Ecto neural progenitor cell (in vitro differentiated cells): Measurements from ENCODE around the gene MIA2.
"Not testable (repeated sequence)": the region's sequence is repeated elsewhere in the genome, so short reads cannot be mapped to it uniquely, and the experiment has no call there.

Source experiments
- DNase-seq: peaks from one replicate; pipeline ENCODE4 v3.0.0-alpha.2; 2018; ENCODE audit warnings: low spot score

The MIA2 gene

GRCh38 chr14:39233680-39234326 is at the start of gene MIA2:
TSS of gene MIA2 (plus strand) at chr14:39233915. CDS start at chr14:39234115, 200 bp downstream.
- DNase-seq: no peak

DNA sequence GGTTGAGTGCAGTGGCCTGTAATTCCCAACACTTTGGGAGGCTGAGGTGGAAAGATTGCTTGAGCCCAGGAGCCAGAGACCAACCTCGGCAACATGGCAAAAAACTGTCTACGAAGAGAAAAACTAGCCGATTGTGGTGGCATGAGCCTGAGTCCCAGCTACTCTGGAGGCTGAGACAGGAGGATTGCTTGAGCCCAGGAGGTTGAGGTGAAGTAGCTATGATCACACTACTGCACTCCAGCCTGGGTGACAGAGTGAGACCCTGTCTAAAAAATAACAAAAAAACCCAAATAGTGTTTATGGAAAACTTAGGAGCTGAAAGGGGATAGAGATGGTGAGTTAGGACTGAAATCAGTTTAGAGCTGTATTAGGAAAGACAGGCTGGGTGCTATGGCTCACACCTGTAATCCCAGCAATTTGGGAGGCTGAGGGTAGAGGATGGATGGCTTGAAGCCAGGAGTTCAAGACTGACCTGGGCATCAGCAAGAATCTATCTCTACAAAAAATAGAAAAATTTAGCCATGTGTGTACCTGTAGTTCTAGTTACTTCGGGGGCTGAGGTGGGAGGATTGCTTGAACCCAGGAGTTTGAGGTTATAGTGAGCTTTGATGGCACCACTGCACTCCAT is 49.0 kb upstream of the MIA2 start:
- DNase-seq: no peak

- DNase-seq: no peak
Observed at GRCh38 chr14:39185256-39186049, 48.3 kb upstream of the MIA2 start.

DNA sequence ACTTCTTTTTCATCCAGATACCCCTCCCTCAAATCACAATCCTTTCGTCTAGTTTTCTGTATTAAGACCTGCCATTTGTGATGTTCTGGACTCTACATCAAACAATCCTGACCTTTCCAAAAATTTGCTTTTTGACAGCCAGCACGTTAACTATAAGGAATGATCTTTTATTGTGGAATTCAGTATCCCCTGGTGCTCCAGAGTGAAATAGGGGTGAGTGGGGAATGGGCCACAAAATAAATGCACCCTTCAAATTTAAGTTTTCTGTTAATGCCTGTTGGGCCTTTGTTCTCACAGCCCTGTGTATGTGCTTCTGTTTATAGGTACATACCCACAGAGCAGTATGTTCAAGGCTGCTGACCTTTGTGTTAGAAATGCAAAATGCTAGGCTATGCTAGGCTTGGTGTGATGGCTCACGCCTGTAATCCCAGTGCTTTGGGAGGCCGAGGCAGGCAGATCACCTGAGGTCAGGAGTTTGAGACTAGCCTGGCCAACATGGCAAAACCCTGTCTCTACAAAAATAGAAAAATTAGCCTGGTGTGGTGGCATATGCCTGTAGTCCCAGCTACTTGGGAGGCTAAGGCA is 46.7 kb upstream of the MIA2 start:
- no peak for DNase-seq

DNA sequence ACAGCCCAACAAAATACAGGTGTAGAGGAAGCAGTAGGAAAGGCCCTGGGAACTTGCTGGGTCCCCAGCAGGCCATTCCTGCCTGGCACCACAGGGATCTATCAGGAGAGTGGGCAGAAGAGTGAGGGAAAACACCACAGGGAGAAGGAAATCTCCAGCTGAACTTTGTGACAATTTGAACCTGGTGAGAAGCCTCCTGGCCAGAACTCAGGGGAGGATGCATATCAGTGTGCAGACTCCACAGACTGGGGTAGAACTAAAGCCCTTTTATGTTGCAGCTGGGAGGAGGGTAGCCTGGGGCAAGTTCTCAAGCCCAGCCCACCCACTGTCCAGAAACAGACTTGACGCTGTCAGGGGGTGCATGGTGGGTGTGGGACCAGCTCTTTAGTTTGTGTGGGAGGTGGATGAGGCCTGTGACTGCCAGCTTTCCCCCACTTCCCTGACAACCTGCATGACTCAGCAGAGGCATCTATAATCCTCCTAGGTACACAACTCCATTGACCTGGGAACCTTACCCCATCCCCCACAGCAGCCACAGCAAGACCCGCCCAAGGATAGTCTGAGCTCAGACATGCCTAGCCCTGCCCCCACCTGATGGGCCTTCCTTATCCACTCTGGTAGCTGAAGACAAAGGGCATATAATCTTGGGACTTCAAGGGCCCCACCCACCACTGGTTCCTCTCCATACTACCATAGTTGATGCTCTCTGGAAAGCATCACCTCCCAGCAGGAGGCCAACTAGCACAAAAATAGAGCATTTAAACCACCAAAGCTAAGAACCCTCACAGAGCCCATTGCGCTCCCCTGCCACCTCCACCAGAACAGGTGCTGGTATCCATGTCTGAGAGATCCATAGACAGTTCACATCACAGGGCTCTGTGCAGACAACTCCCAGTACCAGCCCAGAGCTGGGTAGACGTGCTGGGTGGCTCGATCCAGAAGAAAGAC is 29.8 kb upstream of the MIA2 start:
- DNase-seq: peak; percentile 53

- not testable (repeated sequence) for DNase-seq
Observed at GRCh38 chr14:39207430-39207829, 26.3 kb upstream of the MIA2 start.

GRCh38 chr14:39211109-39211741 is 22.5 kb upstream of the MIA2 start:
- no peak for DNase-seq

GRCh38 chr14:39212034-39212433 is 21.7 kb upstream of the MIA2 start:
- DNase-seq: no peak

DNA sequence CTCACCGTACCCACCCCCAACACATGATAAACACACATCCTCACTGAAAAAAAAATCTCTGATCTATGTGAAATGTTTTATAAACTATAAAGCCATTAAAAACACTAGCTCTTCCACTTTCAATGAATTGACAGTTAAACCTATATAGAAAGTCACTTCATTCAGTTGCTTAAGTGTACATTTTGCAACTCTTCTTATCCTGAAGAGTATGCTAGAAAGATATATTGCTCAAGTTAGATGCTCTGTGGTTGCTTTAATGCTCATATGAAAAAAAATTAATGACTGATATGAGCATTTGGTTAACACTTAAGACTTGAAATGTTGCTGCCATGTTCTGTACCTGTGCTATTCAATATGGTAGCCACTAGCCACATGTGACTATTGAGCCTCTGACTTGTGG is 21.0 kb upstream of the MIA2 start:
- DNase-seq: no peak

GRCh38 chr14:39217214-39217879 is 16.4 kb upstream of the MIA2 start:
- DNase-seq: no peak

DNA sequence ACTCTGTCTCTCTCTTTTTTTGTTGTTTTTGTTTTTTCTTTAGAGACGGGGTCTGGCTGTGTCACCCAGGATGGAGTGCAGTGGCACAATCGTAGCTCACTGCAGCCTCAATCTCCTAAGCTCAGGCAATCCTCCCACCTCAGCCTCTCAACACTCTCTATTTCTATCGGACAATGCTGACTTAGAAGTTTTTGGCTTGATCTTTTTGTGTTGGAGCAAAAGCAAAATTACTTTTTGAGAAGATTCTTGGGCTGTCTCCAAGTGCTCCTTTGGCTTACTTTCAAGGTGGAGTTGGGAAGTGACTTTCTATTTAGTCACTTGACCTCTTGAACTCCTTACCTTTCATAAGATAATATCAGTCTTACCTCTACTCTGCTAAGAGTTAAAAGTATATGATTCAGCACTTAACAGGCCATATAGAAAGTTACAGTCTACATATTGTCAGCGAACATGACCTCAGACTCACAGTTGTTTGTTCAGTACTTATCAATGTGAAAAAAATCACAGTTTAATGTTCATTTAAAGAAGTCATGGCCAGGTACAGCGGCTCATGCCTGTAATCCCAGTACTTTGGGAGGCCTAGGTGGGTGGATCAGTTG is 15.4 kb upstream of the MIA2 start:
- DNase-seq: no peak

- DNase-seq: no peak
Observed at GRCh38 chr14:39219075-39219499, 14.6 kb upstream of the MIA2 start.

DNA sequence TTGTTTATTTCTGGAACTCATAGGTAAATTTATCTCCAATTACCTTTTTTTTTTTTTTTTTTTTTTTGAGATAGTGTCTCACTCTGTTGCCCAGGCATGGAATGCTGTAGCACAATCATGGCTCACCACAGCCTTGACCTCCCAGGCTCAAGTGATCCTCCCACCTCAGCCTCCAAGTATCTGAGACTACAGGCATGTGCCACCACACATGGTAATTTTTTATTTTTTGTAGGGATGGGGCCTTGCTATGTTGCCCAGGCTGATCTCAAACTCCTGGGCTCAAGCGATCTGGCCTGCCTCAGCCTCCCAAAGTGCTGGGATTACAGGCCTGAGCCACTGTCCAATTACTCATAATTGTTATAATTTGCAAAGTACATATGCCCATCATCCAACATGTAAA is 13.2 kb upstream of the MIA2 start:
- not testable (repeated sequence) for DNase-seq

- DNase-seq: no peak
Observed at GRCh38 chr14:39228044-39228443, 5.7 kb upstream of the MIA2 start.

- DNase-seq: no peak
Observed at GRCh38 chr14:39228509-39229221, 5.0 kb upstream of the MIA2 start.

- no peak for DNase-seq
Observed at GRCh38 chr14:39229222-39229543, 4.5 kb upstream of the MIA2 start.

DNA sequence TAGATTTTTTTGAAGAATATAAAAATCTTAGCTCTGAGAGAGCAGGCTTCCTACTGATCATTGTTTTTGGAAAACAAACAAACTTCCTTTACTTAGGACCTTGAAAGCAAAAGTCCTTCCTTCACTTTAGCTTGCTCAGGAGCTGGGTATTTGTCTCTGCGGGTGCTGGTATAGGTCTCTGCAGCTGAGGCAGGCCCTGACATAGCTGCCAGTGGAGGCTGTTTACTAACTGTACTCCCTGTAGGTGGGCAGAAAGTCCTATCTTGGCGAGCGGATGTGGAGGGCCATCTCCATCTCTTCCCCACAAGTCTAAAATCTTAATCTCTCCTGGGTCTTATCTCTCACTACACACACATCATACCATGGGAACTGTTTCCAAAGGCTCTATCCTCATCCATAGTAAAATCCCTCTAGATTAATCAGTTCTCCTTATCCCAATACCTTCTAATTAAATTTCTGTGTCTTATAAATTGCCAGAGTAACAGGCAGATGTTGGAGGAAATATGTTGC is 4.1 kb upstream of the MIA2 start:
- no peak for DNase-seq

DNA sequence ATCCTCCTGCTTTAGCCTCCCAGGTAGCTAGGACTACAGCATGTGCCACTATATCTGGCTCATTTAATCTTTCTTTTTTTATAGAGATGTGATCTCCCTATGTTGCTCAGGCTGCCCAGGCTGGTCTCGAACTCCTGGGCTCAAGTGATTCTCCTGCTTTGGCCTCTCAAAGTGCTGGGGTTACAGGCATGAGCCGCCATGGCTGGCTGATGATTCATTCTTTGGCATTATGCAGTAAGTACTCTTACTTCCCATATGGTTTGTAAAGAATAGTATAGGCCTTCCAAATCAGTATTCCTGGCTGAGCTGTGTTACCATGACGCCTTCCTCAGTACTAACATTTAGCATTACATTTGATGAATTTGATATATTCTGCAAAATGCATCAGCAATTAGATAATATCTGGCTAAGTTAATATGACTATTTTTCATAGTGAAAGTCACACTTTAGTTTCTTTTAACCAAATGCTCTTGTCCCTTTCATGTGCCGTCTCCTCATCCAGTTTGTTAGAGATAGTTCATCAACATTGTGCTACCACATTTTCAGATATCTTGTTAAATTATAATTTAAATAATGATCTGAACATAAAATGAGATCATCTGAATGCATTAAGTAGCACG is 3.2 kb upstream of the MIA2 start:
- no peak for DNase-seq
